ENCODE measurements around the gene TAC3. TPM values are rescaled to one million over a fixed set of nuclear protein-coding genes. Genes with fewer than 3 reads are reported as not detected.

Gene TAC3
- total and polyA plus RNA-seq, 4 donors: not detected

DNA sequence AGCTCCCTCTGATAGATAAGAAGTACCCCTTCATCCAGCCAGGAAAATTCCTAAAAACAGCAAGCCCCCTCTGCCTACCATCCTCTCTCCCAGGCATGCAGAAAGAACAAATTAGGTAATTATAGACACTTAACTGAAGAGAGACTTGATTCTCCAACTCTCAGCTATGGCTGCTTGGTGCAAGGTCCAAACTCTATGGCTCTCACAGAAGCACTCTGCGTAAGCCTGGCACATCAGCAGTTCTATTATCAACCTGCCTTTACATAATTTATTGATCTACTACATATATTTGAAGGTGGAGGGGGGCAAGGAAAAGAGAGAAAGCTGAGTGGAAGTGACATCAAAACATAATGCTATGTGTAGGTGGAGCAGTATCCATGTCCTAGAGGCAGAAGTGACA, 34.7 kb upstream of the TAC3 start:
- Histone ChIP-seq H3K27me3 (ENCODE audit: control insufficient read depth in 3 of 3, insufficient read depth in 3 of 3, low read length in 2 of 3) (no peaks in the 10 kb centered on the region), H3K27ac (ENCODE audit: low read depth in 1 of 2, low read length in 1 of 2) (no peak overlapping the region), H3K9me3 (ENCODE audit: control insufficient read depth in 4 of 4, insufficient read depth in 3 of 4, low read length in 3 of 4) (no peaks in the 10 kb centered on the region), H3K36me3 (ENCODE audit: control insufficient read depth in 4 of 4, insufficient read depth in 4 of 4, low read length in 4 of 4) (peaks cover 0 to 2% (median 0%) of the 10 kb centered on the region in 4 donors), H3K4me1 (ENCODE audit: control insufficient read depth in 5 of 5, insufficient read depth in 5 of 5, low read length in 5 of 5) (no peaks in the 10 kb centered on the region), H3K4me3 (no peak overlapping the region), H3K9ac (ENCODE audit: insufficient read depth in 1 of 2, low read length in 2 of 2) (no peak overlapping the region)
- TF ChIP-seq CTCF (IDR thresholded peaks at IDR 0.05; ENCODE audit: control extremely low read depth, extremely low read depth): no peak
- ATAC-seq (ENCODE audit: insufficient read depth, low FRiP score) (no peak), DNase-seq (no peak)
- 96 to 100% methylated on average over 1 of the region's 1 CpG for WGBS, 2 donors

GRCh38 chr12:57049890-57050289, 33.6 kb upstream of the TAC3 start, which contains the start of gene MYO1A:
Gene MYO1A (minus strand): TSS chr12:57050129. CDS start chr12:57048323, 1,806 bp downstream.
- Histone ChIP-seq H3K4me3 (no peak within 1 kb of the TSS), H3K36me3 (ENCODE audit: control insufficient read depth in 4 of 4, insufficient read depth in 4 of 4, low read length in 4 of 4) (no peaks in the 10 kb centered on the region), H3K9ac (ENCODE audit: insufficient read depth in 1 of 2, low read length in 2 of 2) (no peak within 1 kb of the TSS), H3K27ac (ENCODE audit: low read depth in 1 of 2, low read length in 1 of 2) (no peak within 1 kb of the TSS), H3K4me1 (ENCODE audit: control insufficient read depth in 5 of 5, insufficient read depth in 5 of 5, low read length in 5 of 5) (no peaks in the 10 kb centered on the region), H3K27me3 (ENCODE audit: control insufficient read depth in 3 of 3, insufficient read depth in 3 of 3, low read length in 2 of 3) (no peaks in the 10 kb centered on the region), H3K9me3 (ENCODE audit: control insufficient read depth in 4 of 4, insufficient read depth in 3 of 4, low read length in 3 of 4) (no peaks in the 10 kb centered on the region)
- ATAC-seq (ENCODE audit: insufficient read depth, low FRiP score) (no peak), DNase-seq (no peak)
- no peak for TF ChIP-seq CTCF (IDR thresholded peaks at IDR 0.05; ENCODE audit: control extremely low read depth, extremely low read depth)
- 53 to 78% methylated on average over 2 of the region's 2 CpGs for WGBS, 2 donors

DNA sequence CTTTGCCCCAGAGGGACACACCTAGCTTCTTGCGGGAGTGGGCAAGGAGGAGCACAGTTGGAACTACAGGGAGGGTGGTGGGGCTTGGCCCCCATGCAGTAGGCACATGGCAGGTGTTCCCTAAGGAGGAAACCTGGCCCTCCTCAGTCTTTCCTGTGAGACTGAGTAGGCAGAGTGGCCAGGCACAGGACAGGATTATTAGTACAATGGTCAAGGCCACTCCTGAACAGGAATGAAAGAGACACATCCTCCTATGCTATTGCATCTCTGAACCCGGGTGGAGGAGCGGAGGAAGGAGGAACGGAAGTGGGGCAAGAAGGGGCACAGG, 32.8 kb upstream of the TAC3 start:
- 52 to 78% methylated on average over 4 of the region's 4 CpGs for WGBS, 2 donors
- H3K9me3 ChIP-seq (ENCODE audit: control insufficient read depth in 4 of 4, insufficient read depth in 3 of 4, low read length in 3 of 4): no peaks in the 10 kb centered on the region
- no peaks in the 10 kb centered on the region for H3K27me3 ChIP-seq (ENCODE audit: control insufficient read depth in 3 of 3, insufficient read depth in 3 of 3, low read length in 2 of 3)
- H3K36me3 ChIP-seq (ENCODE audit: control insufficient read depth in 4 of 4, insufficient read depth in 4 of 4, low read length in 4 of 4): no peaks in the 10 kb centered on the region
- no peak overlapping the region for H3K4me3 ChIP-seq
- H3K4me1 ChIP-seq (ENCODE audit: control insufficient read depth in 5 of 5, insufficient read depth in 5 of 5, low read length in 5 of 5): no peaks in the 10 kb centered on the region
- no peak for ATAC-seq (ENCODE audit: insufficient read depth, low FRiP score)
- TF ChIP-seq CTCF (IDR thresholded peaks at IDR 0.05; ENCODE audit: control extremely low read depth, extremely low read depth): no peak
- DNase-seq: no peak
- no peak overlapping the region for H3K9ac ChIP-seq (ENCODE audit: insufficient read depth in 1 of 2, low read length in 2 of 2)
- H3K27ac ChIP-seq (ENCODE audit: low read depth in 1 of 2, low read length in 1 of 2): no peak overlapping the region

GRCh38 chr12:57048423-57049118, 32.2 kb upstream of the TAC3 start:
- ATAC-seq (ENCODE audit: insufficient read depth, low FRiP score): no peak
- Histone ChIP-seq H3K4me1 (ENCODE audit: control insufficient read depth in 5 of 5, insufficient read depth in 5 of 5, low read length in 5 of 5) (no peaks in the 10 kb centered on the region), H3K4me3 (no peak overlapping the region), H3K9me3 (ENCODE audit: control insufficient read depth in 4 of 4, insufficient read depth in 3 of 4, low read length in 3 of 4) (no peaks in the 10 kb centered on the region), H3K27ac (ENCODE audit: low read depth in 1 of 2, low read length in 1 of 2) (no peak overlapping the region), H3K9ac (ENCODE audit: insufficient read depth in 1 of 2, low read length in 2 of 2) (no peak overlapping the region), H3K27me3 (ENCODE audit: control insufficient read depth in 3 of 3, insufficient read depth in 3 of 3, low read length in 2 of 3) (no peaks in the 10 kb centered on the region), H3K36me3 (ENCODE audit: control insufficient read depth in 4 of 4, insufficient read depth in 4 of 4, low read length in 4 of 4) (no peaks in the 10 kb centered on the region)
- TF ChIP-seq CTCF (IDR thresholded peaks at IDR 0.05; ENCODE audit: control extremely low read depth, extremely low read depth): no peak
- WGBS, 2 donors: 74 to 75% methylated on average over 1 of the region's 1 CpG
- DNase-seq: no peak

Data from lung (tissue), 12 donors.